ENCODE data around the gene ZNF385A. TPM values are rescaled to one million over a fixed set of nuclear protein-coding genes. Genes with fewer than 3 reads are reported as not detected.

Gene ZNF385A
- total and polyA plus RNA-seq, 9 of the 15 experiments (the other 6 are each of a cell fraction or from before 2014, with no cell fraction given) = 1.0 to 111 (median 7.7) TPM

- TF ChIP-seq THRB (CRISPR knock-in tag; conservative IDR thresholded peaks at IDR 0.05) (0 out of 2 replicates have a peak, but pooled peaks have one; percentile 22), PREB (CRISPR knock-in tag; IDR thresholded peaks at IDR 0.05) (no peak), NR2C1 (IDR thresholded peaks at IDR 0.05) (peak; percentile 76; the same call in 1 of the 2 replicates), NR2C1 (tag; IDR thresholded peaks at IDR 0.05) (peak; percentile 50), HBP1 (CRISPR knock-in tag; IDR thresholded peaks at IDR 0.05) (peak; percentile 24; the same call in 1 of the 2 replicates), NFYB (IDR thresholded peaks at IDR 0.05; ENCODE audit: extremely low read depth, insufficient read length) (no peak), ARID4B (CRISPR knock-in tag; IDR thresholded peaks at IDR 0.05) (no peak), ZNF174 (CRISPR knock-in tag; IDR thresholded peaks at IDR 0.05) (no peak), POLR3A (IDR thresholded peaks at IDR 0.05; ENCODE audit: borderline replicate concordance, extremely low read depth, insufficient read depth, insufficient read length) (no peak), CBX1 (IDR thresholded peaks at IDR 0.05; ENCODE audit: low read depth) (no peak), PRPF4 (IDR thresholded peaks at IDR 0.05; ENCODE audit: insufficient read depth, low read depth, low read length, poor library complexity, severe bottlenecking) (no peak), CTCFL (IDR thresholded peaks at IDR 0.05; ENCODE audit: borderline replicate concordance, insufficient read depth, low read depth, low read length, poor library complexity, severe bottlenecking) (peak; percentile 94), CREB3L1 (IDR thresholded peaks at IDR 0.05; ENCODE audit: borderline replicate concordance, low read depth) (no peak)
These were observed 14.7 kb upstream of the ZNF385A start (continued) for GRCh38 chr12:54398995-54399793.
